Skin epidermis (tissue), 12 donors: ENCODE measurements around the gene OPN3.

Source experiments
- H3K27ac ChIP-seq, 21 experiments: fragments of 200-600 bp; sonication (generic) in 11 of 21; one replicate each; pipeline ENCODE4 v1.5.0; 2020; ENCODE audit warnings: mild to moderate bottlenecking in 3 of 21, inconsistent platforms in 2 of 21, moderate library complexity in 2 of 21
- H3K4me3 ChIP-seq, 7 experiments: fragments of 200-600 bp; sonication (generic) in 2 of 7; one replicate each; pipeline ENCODE4 v1.5.0; 2020; ENCODE audit warnings: inconsistent platforms in 2 of 7, mild to moderate bottlenecking in 2 of 7, moderate library complexity in 1 of 7

Gene OPN3

GRCh38 chr1:241630005-241630404 lies 10.2 kb downstream of the OPN3 start:
- no peak overlapping the region for H3K27ac ChIP-seq
- no peak overlapping the region for H3K4me3 ChIP-seq

GRCh38 chr1:241627453-241628259 lies 12.5 kb downstream of the OPN3 start:
- peak overlapping the region in 1 of 21 experiments; percentile 44 for H3K27ac ChIP-seq
- no peak overlapping the region for H3K4me3 ChIP-seq

- Histone ChIP-seq H3K4me3 (no peak overlapping the region), H3K27ac (no peak overlapping the region)
Observed at GRCh38 chr1:241624935-241625334, 15.2 kb downstream of the OPN3 start.

- Histone ChIP-seq H3K4me3 (no peak overlapping the region), H3K27ac (no peak overlapping the region)
Observed at GRCh38 chr1:241622669-241623068, 17.5 kb downstream of the OPN3 start.

- H3K4me3 ChIP-seq, result no peak overlapping the region
- no peak overlapping the region for H3K27ac ChIP-seq
Observed at GRCh38 chr1:241617426-241617825, 22.7 kb downstream of the OPN3 start.

GRCh38 chr1:241615043-241615974 lies 24.9 kb downstream of the OPN3 start:
- Histone ChIP-seq H3K4me3 (no peak overlapping the region), H3K27ac (no peak overlapping the region)

- no peak overlapping the region for H3K4me3 ChIP-seq
- peak overlapping the region in 1 of 21 experiments; percentile 56 for H3K27ac ChIP-seq
Observed at GRCh38 chr1:241614572-241614971, 25.6 kb downstream of the OPN3 start.

GRCh38 chr1:241614144-241614543 lies 26.0 kb downstream of the OPN3 start:
- Histone ChIP-seq H3K27ac (peak overlapping the region in 2 of 21 experiments; percentile 17 to 56), H3K4me3 (no peak overlapping the region)

GRCh38 chr1:241612533-241613477 lies 27.4 kb downstream of the OPN3 start:
- Histone ChIP-seq H3K4me3 (no peak overlapping the region), H3K27ac (peak overlapping the region in 5 of 21 experiments; percentile 3 to 54 (median 8))

- Histone ChIP-seq H3K27ac (peak overlapping the region in 3 of 21 experiments; percentile 4 to 54 (median 8)), H3K4me3 (no peak overlapping the region)
Observed at GRCh38 chr1:241611736-241612135, 28.4 kb downstream of the OPN3 start.

- Histone ChIP-seq H3K27ac (no peak overlapping the region), H3K4me3 (no peak overlapping the region)
Observed at GRCh38 chr1:241611063-241611462, 29.1 kb downstream of the OPN3 start.

- no peak overlapping the region for H3K27ac ChIP-seq
- H3K4me3 ChIP-seq, result no peak overlapping the region
Observed at GRCh38 chr1:241610056-241610815, 29.9 kb downstream of the OPN3 start.

- no peak overlapping the region for H3K4me3 ChIP-seq
- peak overlapping the region in 1 of 21 experiments; percentile 21 for H3K27ac ChIP-seq
Observed at GRCh38 chr1:241608379-241609033, 31.7 kb downstream of the OPN3 start.

GRCh38 chr1:241607497-241607896 lies 32.7 kb downstream of the OPN3 start:
- Histone ChIP-seq H3K4me3 (no peak overlapping the region), H3K27ac (no peak overlapping the region)

GRCh38 chr1:241606544-241606943 lies 33.6 kb downstream of the OPN3 start:
- H3K4me3 ChIP-seq, result no peak overlapping the region
- no peak overlapping the region for H3K27ac ChIP-seq

- Histone ChIP-seq H3K27ac (peak overlapping the region in 1 of 21 experiments; percentile 16), H3K4me3 (no peak overlapping the region)
Observed at GRCh38 chr1:241605146-241605805, 34.9 kb downstream of the OPN3 start.

GRCh38 chr1:241603731-241604245 lies 36.4 kb downstream of the OPN3 start:
- Histone ChIP-seq H3K4me3 (no peak overlapping the region), H3K27ac (peak overlapping the region in 9 of 21 experiments; percentile 8 to 76 (median 46))
